ENCODE results near the gene SRGN.

DNA sequence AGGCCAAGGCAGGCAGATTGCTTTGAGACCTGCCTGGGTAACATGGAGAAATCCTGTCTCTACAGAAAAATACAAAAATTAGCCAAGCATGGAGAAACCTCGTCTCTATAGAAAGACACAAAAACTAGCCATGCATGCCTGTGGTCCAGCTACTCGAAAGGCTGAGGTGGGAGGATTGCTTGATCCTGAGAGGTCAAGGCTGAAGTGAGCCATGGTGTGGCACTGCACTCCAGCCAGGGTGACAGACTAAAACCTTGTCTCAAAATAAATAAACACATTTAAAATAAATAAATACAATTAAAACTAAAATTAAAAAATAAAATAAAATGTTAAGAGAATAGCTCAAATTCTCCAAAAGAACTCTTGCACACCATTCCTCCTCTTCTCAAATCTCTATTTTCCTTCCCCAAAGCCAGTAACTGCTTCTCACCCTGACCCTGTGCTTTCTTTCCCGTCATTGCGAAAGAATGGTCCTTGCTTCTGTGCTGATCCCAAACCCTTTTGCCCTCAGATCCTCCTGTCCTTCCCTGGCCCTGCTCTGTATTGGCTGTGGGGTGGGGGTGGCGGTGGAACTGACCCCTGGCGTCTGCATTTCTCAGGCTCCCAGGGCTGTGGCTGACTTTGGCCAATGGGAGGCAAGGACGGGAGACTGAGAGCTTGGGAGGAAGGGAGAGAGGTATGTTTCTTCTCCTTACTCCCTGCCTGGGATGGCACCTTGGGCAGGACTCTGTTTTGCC is 12.4 kb downstream of the SRGN start:
- TF ChIP-seq RAD21 (IDR thresholded peaks at IDR 0.05; ENCODE audit: low read depth) (no peak), EGR1 (IDR thresholded peaks at IDR 0.05) (no peak), TEAD4 (IDR thresholded peaks at IDR 0.05) (no peak), TCF12 (IDR thresholded peaks at IDR 0.05; ENCODE audit: low read depth) (no peak), MAX (IDR thresholded peaks at IDR 0.05) (no peak), FOXM1 (IDR thresholded peaks at IDR 0.05; ENCODE audit: borderline replicate concordance, low read depth) (no peak), YY1 (IDR thresholded peaks at IDR 0.05; ENCODE audit: low read depth) (no peak), CEBPB (IDR thresholded peaks at IDR 0.05) (no peak), EP300 (IDR thresholded peaks at IDR 0.05; ENCODE audit: borderline replicate concordance) (no peak), ZBTB7A (IDR thresholded peaks at IDR 0.05; ENCODE audit: low read depth) (no peak)
- TF ChIP-seq, protein P1, sequence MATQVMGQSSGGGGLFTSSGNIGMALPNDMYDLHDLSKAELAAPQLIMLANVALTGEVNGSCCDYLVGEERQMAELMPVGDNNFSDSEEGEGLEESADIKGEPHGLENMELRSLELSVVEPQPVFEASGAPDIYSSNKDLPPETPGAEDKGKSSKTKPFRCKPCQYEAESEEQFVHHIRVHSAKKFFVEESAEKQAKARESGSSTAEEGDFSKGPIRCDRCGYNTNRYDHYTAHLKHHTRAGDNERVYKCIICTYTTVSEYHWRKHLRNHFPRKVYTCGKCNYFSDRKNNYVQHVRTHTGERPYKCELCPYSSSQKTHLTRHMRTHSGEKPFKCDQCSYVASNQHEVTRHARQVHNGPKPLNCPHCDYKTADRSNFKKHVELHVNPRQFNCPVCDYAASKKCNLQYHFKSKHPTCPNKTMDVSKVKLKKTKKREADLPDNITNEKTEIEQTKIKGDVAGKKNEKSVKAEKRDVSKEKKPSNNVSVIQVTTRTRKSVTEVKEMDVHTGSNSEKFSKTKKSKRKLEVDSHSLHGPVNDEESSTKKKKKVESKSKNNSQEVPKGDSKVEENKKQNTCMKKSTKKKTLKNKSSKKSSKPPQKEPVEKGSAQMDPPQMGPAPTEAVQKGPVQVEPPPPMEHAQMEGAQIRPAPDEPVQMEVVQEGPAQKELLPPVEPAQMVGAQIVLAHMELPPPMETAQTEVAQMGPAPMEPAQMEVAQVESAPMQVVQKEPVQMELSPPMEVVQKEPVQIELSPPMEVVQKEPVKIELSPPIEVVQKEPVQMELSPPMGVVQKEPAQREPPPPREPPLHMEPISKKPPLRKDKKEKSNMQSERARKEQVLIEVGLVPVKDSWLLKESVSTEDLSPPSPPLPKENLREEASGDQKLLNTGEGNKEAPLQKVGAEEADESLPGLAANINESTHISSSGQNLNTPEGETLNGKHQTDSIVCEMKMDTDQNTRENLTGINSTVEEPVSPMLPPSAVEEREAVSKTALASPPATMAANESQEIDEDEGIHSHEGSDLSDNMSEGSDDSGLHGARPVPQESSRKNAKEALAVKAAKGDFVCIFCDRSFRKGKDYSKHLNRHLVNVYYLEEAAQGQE (IDR thresholded peaks at IDR 0.05; ENCODE audit: low read depth) = no peak
- TF ChIP-seq, protein P2, sequence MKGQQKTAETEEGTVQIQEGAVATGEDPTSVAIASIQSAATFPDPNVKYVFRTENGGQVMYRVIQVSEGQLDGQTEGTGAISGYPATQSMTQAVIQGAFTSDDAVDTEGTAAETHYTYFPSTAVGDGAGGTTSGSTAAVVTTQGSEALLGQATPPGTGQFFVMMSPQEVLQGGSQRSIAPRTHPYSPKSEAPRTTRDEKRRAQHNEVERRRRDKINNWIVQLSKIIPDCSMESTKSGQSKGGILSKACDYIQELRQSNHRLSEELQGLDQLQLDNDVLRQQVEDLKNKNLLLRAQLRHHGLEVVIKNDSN (IDR thresholded peaks at IDR 0.05) = no peak
